22Rv1 (cell line): Measurements from ENCODE around the gene MSMB.
"Not testable (repeated sequence)": the region's sequence is repeated elsewhere in the genome, so short reads cannot be mapped to it uniquely, and the experiment has no call there.

Experiments used
- H3K27ac ChIP-seq: fragments of 450-650 bp; 2 replicates; pipeline ENCODE4 v1.5.1; 2017
- CTCF ChIP-seq: fragments of 450-650 bp; IDR thresholded peaks from 2 replicates; pipeline ENCODE4 v1.5.1; 2017; ENCODE audit warnings: mild to moderate bottlenecking
- ZFX ChIP-seq: fragments of 450-650 bp; IDR thresholded peaks from 2 replicates; pipeline ENCODE4 v1.6.1; 2017; ENCODE audit warnings: antibody characterized with exemption, borderline replicate concordance

The MSMB gene

DNA sequence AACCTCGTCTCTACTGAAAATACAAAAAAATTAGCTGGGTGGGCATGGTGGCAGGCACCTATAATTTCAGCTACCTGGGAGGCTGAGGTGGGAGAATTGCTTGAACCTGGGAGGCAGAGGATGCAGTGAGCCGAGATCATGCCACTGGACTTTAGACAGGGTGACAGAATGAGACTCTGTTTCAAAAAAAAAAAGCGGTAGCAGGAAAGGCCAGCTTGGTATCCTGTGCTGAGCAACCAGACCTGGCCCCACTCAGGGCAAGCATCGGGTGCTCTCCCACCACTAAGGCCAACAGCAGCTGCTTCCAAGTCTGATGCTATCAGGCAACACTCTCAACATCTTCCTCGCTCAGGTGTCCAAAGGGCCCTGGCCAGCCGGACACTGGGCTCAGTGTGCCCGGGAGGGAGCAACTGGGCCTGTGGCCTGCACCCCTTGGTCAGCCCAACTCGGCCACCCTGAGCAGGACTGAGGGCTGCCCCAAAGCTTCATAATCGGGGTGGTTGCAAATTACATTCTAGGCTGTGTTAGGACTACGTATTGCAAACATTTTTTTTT is 44.3 kb upstream of the MSMB start:
- TF ChIP-seq ZFX: no peak
- no peak for TF ChIP-seq CTCF
- H3K27ac ChIP-seq: no peak overlapping the region

DNA sequence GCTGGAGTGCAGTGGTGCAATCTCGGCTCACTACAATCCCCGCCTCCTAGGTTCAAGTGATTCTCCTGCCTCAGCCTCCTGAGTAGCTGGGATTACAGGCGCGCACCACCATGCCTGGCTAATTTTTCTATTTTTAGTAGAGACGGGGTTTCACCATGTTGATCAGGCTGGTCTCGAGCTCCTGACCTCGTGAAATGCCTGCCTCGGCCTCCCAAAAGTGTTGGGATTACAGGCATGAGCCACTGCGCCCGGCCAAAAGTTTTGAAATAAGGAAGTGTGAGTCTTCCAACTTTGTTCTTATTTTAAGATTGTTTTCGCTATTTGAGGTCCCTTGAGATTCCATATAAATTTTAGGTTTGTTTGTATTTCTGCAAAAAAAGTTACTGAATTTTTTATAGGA is 41.3 kb upstream of the MSMB start:
- H3K27ac ChIP-seq: not testable (repeated sequence)

DNA sequence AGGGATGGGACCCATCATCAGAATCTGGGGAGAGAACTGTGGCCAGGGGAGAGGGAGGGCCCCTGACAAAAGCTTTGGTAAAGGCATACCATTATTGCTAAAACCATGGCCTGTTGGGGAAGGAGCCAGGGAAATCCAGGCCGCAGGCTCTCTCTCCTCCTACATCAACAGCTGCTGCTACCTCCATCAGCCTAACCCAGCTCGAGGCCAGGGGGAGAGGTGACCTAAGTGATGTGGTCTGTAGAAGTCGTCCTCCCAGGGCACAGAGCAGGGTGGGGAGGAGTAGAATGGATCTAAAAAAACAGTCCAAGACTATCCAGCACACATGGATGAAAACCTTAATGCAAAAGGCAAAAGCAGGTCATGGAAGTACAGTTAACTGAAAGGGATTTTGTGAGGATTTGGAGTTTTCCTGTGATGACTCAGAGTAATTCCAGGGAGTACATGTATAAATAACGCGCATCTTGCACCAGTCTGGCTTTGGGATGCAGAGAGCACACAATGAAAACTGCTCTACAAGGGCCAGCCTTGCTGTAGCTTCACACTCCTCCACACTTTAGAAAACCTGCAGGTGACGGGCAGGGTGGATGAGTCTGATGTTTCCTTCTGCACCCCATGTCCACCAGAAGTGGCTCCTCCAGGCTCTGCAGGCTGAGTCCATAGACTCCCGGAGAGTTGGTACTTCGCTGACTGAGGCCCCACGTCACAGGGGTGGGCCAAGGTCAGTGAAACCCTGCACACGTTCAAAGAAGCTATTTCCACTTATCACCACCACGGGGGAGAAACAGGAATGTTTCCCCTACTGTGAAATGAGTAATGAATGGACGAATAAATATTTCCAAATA is 38.5 kb upstream of the MSMB start:
- TF ChIP-seq ZFX (no peak), CTCF (no peak)
- H3K27ac ChIP-seq: no peak overlapping the region

- TF ChIP-seq ZFX (no peak), CTCF (no peak)
- H3K27ac ChIP-seq: no peak overlapping the region
Observed at GRCh38 chr10:46080886-46081285, 34.8 kb upstream of the MSMB start.

DNA sequence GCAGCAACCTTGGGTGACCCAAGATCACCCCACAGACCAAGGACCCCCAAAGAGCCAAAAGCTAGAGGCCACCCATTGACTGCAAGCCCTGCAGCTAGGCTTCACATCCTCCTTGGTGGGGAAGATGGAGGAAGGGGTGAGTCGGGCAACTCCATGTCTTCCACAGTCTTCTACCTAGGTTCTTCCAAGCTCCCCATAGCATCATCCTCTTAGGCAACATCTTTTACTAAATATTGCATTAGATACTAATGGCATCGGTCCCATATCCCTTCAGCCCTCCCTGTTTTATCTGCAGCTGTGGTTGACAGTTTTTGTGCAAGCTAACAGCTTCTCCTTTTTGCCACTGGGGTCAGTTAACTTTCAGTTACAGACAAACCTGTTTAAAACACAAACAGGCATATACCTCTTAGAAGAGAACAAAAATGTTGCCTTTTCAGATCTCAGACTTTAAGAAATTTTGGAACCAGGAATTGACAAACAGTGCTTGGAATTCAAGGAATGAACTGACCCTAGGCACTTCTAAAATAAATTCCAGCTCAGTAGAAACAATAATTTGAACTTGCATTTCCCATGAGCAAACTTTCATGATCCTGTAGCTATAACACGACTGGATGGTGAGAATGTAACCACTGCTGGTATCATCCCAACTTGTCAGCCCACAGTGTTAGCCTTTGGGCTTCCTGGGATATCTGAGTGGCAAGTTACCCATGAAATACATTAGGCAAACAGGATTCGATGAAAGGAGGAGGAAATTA is 33.9 kb upstream of the MSMB start:
- TF ChIP-seq ZFX: no peak
- TF ChIP-seq CTCF: no peak
- H3K27ac ChIP-seq: no peak overlapping the region

DNA sequence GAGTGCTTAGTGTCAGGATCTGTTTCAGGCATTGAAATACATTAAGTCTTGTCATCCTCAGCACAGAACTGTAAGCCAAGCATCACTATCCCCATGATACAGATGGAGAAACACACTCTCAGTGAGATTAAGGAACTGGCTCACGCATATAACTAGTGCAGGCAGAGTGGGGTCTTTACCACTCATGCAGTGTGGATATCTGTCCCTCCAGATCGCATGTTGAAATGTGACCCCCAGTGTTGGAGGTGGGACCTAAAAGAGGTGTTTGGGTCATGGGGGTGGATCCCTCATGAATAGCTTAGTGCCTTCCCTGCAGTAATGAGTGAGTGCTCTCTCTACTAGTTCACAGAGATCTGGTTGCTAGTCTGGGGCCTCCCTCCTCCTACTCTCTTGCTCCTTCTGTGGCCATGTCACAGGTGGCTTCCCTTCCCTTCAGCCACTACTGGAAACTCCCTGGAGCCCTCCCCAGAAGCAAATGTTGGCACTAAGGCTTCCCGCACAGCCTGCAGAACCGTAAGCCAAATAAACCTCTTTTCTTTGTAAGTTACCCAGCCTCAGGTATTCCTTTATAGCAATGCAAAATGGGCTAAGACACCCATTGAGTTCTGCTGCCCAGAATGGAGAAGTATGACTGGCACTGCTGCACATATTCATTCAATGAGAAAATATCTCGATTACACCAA is 31.8 kb upstream of the MSMB start:
- no peak for TF ChIP-seq CTCF
- TF ChIP-seq ZFX: no peak
- peak overlapping the region; percentile 82 for H3K27ac ChIP-seq

- peak overlapping the region; percentile 82 for H3K27ac ChIP-seq
- TF ChIP-seq CTCF: no peak
- no peak for TF ChIP-seq ZFX
Observed at GRCh38 chr10:46077141-46077554, 31.1 kb upstream of the MSMB start.
